Right atrium auricular region (tissue), 2 donors: Measurements from ENCODE around the gene SPPL2C. TPM values are rescaled to one million over a fixed set of nuclear protein-coding genes. Genes with fewer than 3 reads are reported as not detected.

Source experiments
- DNase-seq: peaks from one replicate; pipeline ENCODE4 v3.0.0-alpha.2; 2019; ENCODE audit warnings: low spot score
- H3K27ac ChIP-seq, 2 donors: fragments of 200-600 bp; sonication (generic); 1 replicate in 1 of 2; 2 replicates in 1 of 2; pipeline ENCODE4 v1.5.1; 2016 to 2019
- H3K27me3 ChIP-seq, 2 donors: fragments of 200-600 bp; sonication (generic); one replicate each; pipeline versions ENCODE4 v1.5.1 to v1.6.0; 2017 to 2019
- H3K36me3 ChIP-seq: fragments of 200-600 bp; sonication (generic); one replicate; pipeline ENCODE4 v1.5.1; 2016
- H3K4me1 ChIP-seq, 2 donors: fragments of 200-600 bp; sonication (generic); one replicate each; pipeline versions ENCODE4 v1.5.1 to v1.6.0; 2017 to 2019
- H3K4me3 ChIP-seq, 2 donors: fragments of 200-600 bp; sonication (generic); 1 replicate in 1 of 2; 2 replicates in 1 of 2; pipeline ENCODE4 v1.5.1; 2017 to 2019; ENCODE audit warnings: mild to moderate bottlenecking in 1 of 2, moderate library complexity in 1 of 2
- H3K9me3 ChIP-seq, 2 donors: fragments of 200-600 bp; sonication (generic); one replicate each; pipeline ENCODE4 v1.5.1; 2019
- total RNA-seq, 2 donors: library from RNA; depleted of rRNA; stranded (reverse); fragments of >200 nt; gene quantifications; one replicate each; pipeline ENCODE4 v1.1.0, GENCODE V29; 2016
- TF ChIP-seq, protein P1 (sequence below), 2 donors: fragments of 200-600 bp; sonication (generic); IDR thresholded peaks; one replicate each; pipeline ENCODE4 v1.5.1; 2019; ENCODE audit warnings: antibody characterized with exemption in 2 of 2

Gene SPPL2C
- total RNA-seq, 2 donors from 2014 or later, result not detected

GRCh38 chr17:45812102-45812501, 32.6 kb upstream of the SPPL2C start:
- Histone ChIP-seq H3K9me3 (no peaks in the 10 kb centered on the region), H3K36me3 (no peaks in the 10 kb centered on the region), H3K27ac (no peak overlapping the region), H3K27me3 (no peaks in the 10 kb centered on the region), H3K4me1 (no peaks in the 10 kb centered on the region), H3K4me3 (no peak overlapping the region)
- DNase-seq, result no peak
- TF ChIP-seq, protein P1, sequence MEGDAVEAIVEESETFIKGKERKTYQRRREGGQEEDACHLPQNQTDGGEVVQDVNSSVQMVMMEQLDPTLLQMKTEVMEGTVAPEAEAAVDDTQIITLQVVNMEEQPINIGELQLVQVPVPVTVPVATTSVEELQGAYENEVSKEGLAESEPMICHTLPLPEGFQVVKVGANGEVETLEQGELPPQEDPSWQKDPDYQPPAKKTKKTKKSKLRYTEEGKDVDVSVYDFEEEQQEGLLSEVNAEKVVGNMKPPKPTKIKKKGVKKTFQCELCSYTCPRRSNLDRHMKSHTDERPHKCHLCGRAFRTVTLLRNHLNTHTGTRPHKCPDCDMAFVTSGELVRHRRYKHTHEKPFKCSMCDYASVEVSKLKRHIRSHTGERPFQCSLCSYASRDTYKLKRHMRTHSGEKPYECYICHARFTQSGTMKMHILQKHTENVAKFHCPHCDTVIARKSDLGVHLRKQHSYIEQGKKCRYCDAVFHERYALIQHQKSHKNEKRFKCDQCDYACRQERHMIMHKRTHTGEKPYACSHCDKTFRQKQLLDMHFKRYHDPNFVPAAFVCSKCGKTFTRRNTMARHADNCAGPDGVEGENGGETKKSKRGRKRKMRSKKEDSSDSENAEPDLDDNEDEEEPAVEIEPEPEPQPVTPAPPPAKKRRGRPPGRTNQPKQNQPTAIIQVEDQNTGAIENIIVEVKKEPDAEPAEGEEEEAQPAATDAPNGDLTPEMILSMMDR (IDR thresholded peaks at IDR 0.05), result peak in 1 of 2 donors; percentile 20

GRCh38 chr17:45813048-45813725, 31.5 kb upstream of the SPPL2C start:
- H3K36me3 ChIP-seq, result no peaks in the 10 kb centered on the region
- no peak for DNase-seq
- H3K4me1 ChIP-seq, result no peaks in the 10 kb centered on the region
- H3K27ac ChIP-seq, result no peak overlapping the region
- TF ChIP-seq, protein P1 (IDR thresholded peaks at IDR 0.05), result no peak
- H3K27me3 ChIP-seq, result no peaks in the 10 kb centered on the region
- no peak overlapping the region for H3K4me3 ChIP-seq
- no peaks in the 10 kb centered on the region for H3K9me3 ChIP-seq

DNA sequence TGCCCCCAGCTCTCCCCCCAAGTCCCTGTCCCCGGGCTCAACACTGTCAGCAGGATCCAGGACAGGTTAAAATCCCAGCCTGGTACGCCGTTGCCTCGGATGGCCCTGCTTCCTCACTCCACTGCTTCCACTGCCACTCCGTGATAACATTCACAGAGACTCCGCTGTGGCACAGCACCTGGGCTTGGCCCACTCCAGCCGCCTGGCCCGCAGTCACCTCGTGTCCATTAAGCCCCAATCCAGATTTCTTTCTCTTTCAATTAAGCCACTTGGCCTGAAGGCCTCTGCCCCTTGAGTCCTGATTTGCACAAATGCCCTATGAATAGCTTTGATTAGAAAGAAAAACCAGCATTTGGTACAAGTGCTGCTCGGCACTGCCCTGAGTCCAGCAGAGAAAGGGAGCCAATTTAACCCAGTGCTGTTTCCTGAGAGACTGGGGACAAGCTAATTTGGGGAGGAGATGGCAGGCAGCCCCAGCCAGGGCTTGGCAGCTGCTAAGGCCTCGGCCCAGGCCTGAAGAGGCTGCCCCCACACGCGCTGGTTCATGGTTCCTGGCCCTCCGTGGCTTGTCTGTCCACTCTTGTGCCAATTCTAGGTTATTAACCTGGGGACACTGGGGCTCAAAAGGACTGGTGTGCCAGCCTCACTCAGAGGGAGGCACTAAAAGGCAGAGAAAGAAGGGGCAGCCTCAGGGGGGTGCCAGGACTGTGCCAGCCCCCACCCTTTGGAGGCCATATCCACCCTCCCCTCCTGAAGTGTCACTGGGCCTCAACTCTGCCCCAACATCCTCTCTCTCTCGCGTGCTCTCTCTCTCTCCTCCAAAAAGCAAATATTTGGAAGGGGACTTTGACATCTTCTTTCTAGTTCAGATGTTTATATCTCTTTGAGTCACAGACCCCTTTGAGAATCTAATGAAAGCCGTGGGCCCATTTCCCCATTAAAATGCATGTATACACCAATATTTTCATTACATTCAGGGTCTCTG, 29.8 kb upstream of the SPPL2C start:
- no peaks in the 10 kb centered on the region for H3K27me3 ChIP-seq
- no peak for DNase-seq
- no peak overlapping the region for H3K27ac ChIP-seq
- no peaks in the 10 kb centered on the region for H3K36me3 ChIP-seq
- H3K4me1 ChIP-seq, result no peaks in the 10 kb centered on the region
- H3K9me3 ChIP-seq, result no peaks in the 10 kb centered on the region
- TF ChIP-seq, protein P1 (IDR thresholded peaks at IDR 0.05), result no peak
- no peak overlapping the region for H3K4me3 ChIP-seq

GRCh38 chr17:45815752-45816151, 28.9 kb upstream of the SPPL2C start:
- TF ChIP-seq, protein P1 (IDR thresholded peaks at IDR 0.05), result no peak
- Histone ChIP-seq H3K27me3 (no peaks in the 10 kb centered on the region), H3K27ac (no peak overlapping the region), H3K4me1 (no peaks in the 10 kb centered on the region), H3K36me3 (no peaks in the 10 kb centered on the region), H3K4me3 (no peak overlapping the region), H3K9me3 (no peaks in the 10 kb centered on the region)
- no peak for DNase-seq

GRCh38 chr17:45818041-45818440, 26.6 kb upstream of the SPPL2C start:
- H3K36me3 ChIP-seq, result no peaks in the 10 kb centered on the region
- no peaks in the 10 kb centered on the region for H3K4me1 ChIP-seq
- no peak overlapping the region for H3K27ac ChIP-seq
- H3K4me3 ChIP-seq, result no peak overlapping the region
- TF ChIP-seq, protein P1 (IDR thresholded peaks at IDR 0.05), result no peak
- H3K9me3 ChIP-seq, result no peaks in the 10 kb centered on the region
- DNase-seq, result no peak
- H3K27me3 ChIP-seq, result no peaks in the 10 kb centered on the region
